ENCODE results near the gene TRIM6. TPM values are rescaled to one million over a fixed set of nuclear protein-coding genes. Genes with fewer than 3 reads are reported as not detected.
"Not testable (repeated sequence)": the region's sequence is repeated elsewhere in the genome, so short reads cannot be mapped to it uniquely, and the experiment has no call there.

TRIM6 gene
- total RNA-seq, 2 experiments from 2014 or later: 1.5 to 2.7 TPM

GRCh38 chr11:5584458-5584857, 12.0 kb upstream of the TRIM6 start:
- H3K36me3 Mint-ChIP-seq; H3K4me3 Mint-ChIP-seq; ATAC-seq (ENCODE audit: low read depth); POLR2A ChIA-PET; H3K27ac Mint-ChIP-seq; H3K9me3 Mint-ChIP-seq; DNase-seq; H3K4me1 Mint-ChIP-seq; H3K27me3 Mint-ChIP-seq: not testable (repeated sequence)

- POLR2A ChIA-PET; DNase-seq; H3K27ac Mint-ChIP-seq; H3K36me3 Mint-ChIP-seq; ATAC-seq (ENCODE audit: low read depth); H3K4me3 Mint-ChIP-seq; H3K4me1 Mint-ChIP-seq; H3K27me3 Mint-ChIP-seq; H3K9me3 Mint-ChIP-seq: not testable (repeated sequence)
These were observed 6.5 kb upstream of the TRIM6 start for GRCh38 chr11:5589906-5590305.

GRCh38 chr11:5591613-5592012, 4.8 kb upstream of the TRIM6 start:
- Mint-ChIP-seq H3K27ac (no peak overlapping the region), H3K36me3 (peaks cover 4% of the 10 kb centered on the region), H3K4me1 (peaks cover 2% of the 10 kb centered on the region), H3K27me3 (peaks cover 4% of the 10 kb centered on the region), H3K4me3 (no peak overlapping the region), H3K9me3 (peaks cover 2% of the 10 kb centered on the region)
- DNase-seq: no peak
- no peak for ATAC-seq (ENCODE audit: low read depth)
- POLR2A ChIA-PET: no interaction called here

GRCh38 chr11:5592615-5593014, 3.8 kb upstream of the TRIM6 start:
- peaks cover 8% of the 10 kb centered on the region for H3K27me3 Mint-ChIP-seq

GRCh38 chr11:5593146-5593545, 3.3 kb upstream of the TRIM6 start:
- Mint-ChIP-seq H3K27ac (no peak overlapping the region), H3K36me3 (peaks cover 4% of the 10 kb centered on the region), H3K4me3 (no peak overlapping the region), H3K9me3 (peaks cover 2% of the 10 kb centered on the region), H3K4me1 (peaks cover 13% of the 10 kb centered on the region), H3K27me3 (peaks cover 12% of the 10 kb centered on the region)
- DNase-seq (no peak), ATAC-seq (ENCODE audit: low read depth) (no peak)
- POLR2A ChIA-PET: no interaction called here

More at GRCh38 chr11:5592615-5593014, 3.8 kb upstream of the TRIM6 start:
- Mint-ChIP-seq H3K27ac (no peak overlapping the region), H3K4me3 (no peak overlapping the region), H3K4me1 (peaks cover 10% of the 10 kb centered on the region), H3K36me3 (peaks cover 4% of the 10 kb centered on the region), H3K9me3 (peaks cover 2% of the 10 kb centered on the region)
- DNase-seq (no peak), ATAC-seq (ENCODE audit: low read depth) (no peak)
- POLR2A ChIA-PET: no interaction called here

GRCh38 chr11:5597953-5598352, 1.5 kb downstream of the TRIM6 start:
- Mint-ChIP-seq H3K27me3 (peaks cover 12% of the 10 kb centered on the region), H3K9me3 (no peaks in the 10 kb centered on the region), H3K36me3 (no peaks in the 10 kb centered on the region), H3K27ac (peak overlapping the region; percentile 24), H3K4me1 (peaks cover 17% of the 10 kb centered on the region), H3K4me3 (no peak overlapping the region)
- POLR2A ChIA-PET: no interaction called here
- DNase-seq: no peak
- no peak for ATAC-seq (ENCODE audit: low read depth)

- H3K27me3 Mint-ChIP-seq: peaks cover 12% of the 10 kb centered on the region
- POLR2A ChIA-PET: interaction anchor here (0.6 to 1.0 kb wide), 3 partner anchors 15 to 84 kb away, joined by 3 to 4 read pairs (median 3); partner anchors contain the start of gene TRIM5
- H3K4me1 Mint-ChIP-seq: peaks cover 17% of the 10 kb centered on the region
- H3K27ac Mint-ChIP-seq: no peak overlapping the region
- DNase-seq (peak; percentile 45), ATAC-seq (ENCODE audit: low read depth) (peak; percentile 91)
- H3K4me3 Mint-ChIP-seq: no peak overlapping the region
- H3K36me3 Mint-ChIP-seq: no peaks in the 10 kb centered on the region
- H3K9me3 Mint-ChIP-seq: no peaks in the 10 kb centered on the region
These were observed 4.0 kb downstream of the TRIM6 start for GRCh38 chr11:5600374-5600851.

- not testable (repeated sequence) for H3K4me1 Mint-ChIP-seq; DNase-seq; H3K27me3 Mint-ChIP-seq; ATAC-seq (ENCODE audit: low read depth); H3K9me3 Mint-ChIP-seq; H3K36me3 Mint-ChIP-seq; H3K4me3 Mint-ChIP-seq; H3K27ac Mint-ChIP-seq
- POLR2A ChIA-PET: interaction anchor here (1.5 kb wide), 1 partner anchor 103 kb away, joined by 4 read pairs; no protein-coding TSS in a partner anchor
These were observed 6.4 kb downstream of the TRIM6 start for GRCh38 chr11:5602791-5603190.

- Mint-ChIP-seq H3K27ac (no peak overlapping the region), H3K4me1 (peaks cover 4% of the 10 kb centered on the region), H3K4me3 (no peak overlapping the region), H3K27me3 (no peaks in the 10 kb centered on the region), H3K9me3 (no peaks in the 10 kb centered on the region), H3K36me3 (peaks cover 3% of the 10 kb centered on the region)
- DNase-seq: no peak
- POLR2A ChIA-PET: interaction anchor here (1.5 kb wide), 1 partner anchor 102 kb away, joined by 4 read pairs; no protein-coding TSS in a partner anchor
- no peak for ATAC-seq (ENCODE audit: low read depth)
These were observed 6.9 kb downstream of the TRIM6 start for GRCh38 chr11:5603326-5603725.

GRCh38 chr11:5604896-5605295, 8.5 kb downstream of the TRIM6 start:
- ATAC-seq (ENCODE audit: low read depth): no peak
- Mint-ChIP-seq H3K9me3 (no peaks in the 10 kb centered on the region), H3K36me3 (peaks cover 4% of the 10 kb centered on the region), H3K27ac (no peak overlapping the region), H3K4me3 (no peak overlapping the region), H3K27me3 (no peaks in the 10 kb centered on the region), H3K4me1 (no peaks in the 10 kb centered on the region)
- no peak for DNase-seq
- POLR2A ChIA-PET: no interaction called here

- peaks cover 7% of the 10 kb centered on the region for H3K4me1 Mint-ChIP-seq
- H3K27ac Mint-ChIP-seq: no peak overlapping the region
- peaks cover 4% of the 10 kb centered on the region for H3K36me3 Mint-ChIP-seq
- no peak for ATAC-seq (ENCODE audit: low read depth)
- no peaks in the 10 kb centered on the region for H3K9me3 Mint-ChIP-seq
- DNase-seq: no peak
- H3K27me3 Mint-ChIP-seq: no peaks in the 10 kb centered on the region
- POLR2A ChIA-PET: no interaction called here
- no peak overlapping the region for H3K4me3 Mint-ChIP-seq
These were observed 9.4 kb downstream of the TRIM6 start for GRCh38 chr11:5605849-5606248.

- DNase-seq (no peak), ATAC-seq (ENCODE audit: low read depth) (no peak)
- POLR2A ChIA-PET: no interaction called here
- peaks cover 7% of the 10 kb centered on the region for H3K4me1 Mint-ChIP-seq
- no peaks in the 10 kb centered on the region for H3K27me3 Mint-ChIP-seq
- no peak overlapping the region for H3K27ac Mint-ChIP-seq
- peaks cover 4% of the 10 kb centered on the region for H3K36me3 Mint-ChIP-seq
- H3K9me3 Mint-ChIP-seq: no peaks in the 10 kb centered on the region
- H3K4me3 Mint-ChIP-seq: no peak overlapping the region
These were observed 12.4 kb downstream of the TRIM6 start for GRCh38 chr11:5608808-5609207.

GRCh38 chr11:5610446-5610845, 14.0 kb downstream of the TRIM6 start:
- peaks cover 7% of the 10 kb centered on the region for H3K4me1 Mint-ChIP-seq
- no peaks in the 10 kb centered on the region for H3K9me3 Mint-ChIP-seq
- H3K27ac Mint-ChIP-seq: no peak overlapping the region
- no peaks in the 10 kb centered on the region for H3K27me3 Mint-ChIP-seq
- H3K36me3 Mint-ChIP-seq: peaks cover 4% of the 10 kb centered on the region
- no peak for DNase-seq
- no peak for ATAC-seq (ENCODE audit: low read depth)
- POLR2A ChIA-PET: no interaction called here
- no peak overlapping the region for H3K4me3 Mint-ChIP-seq

GRCh38 chr11:5611627-5612026, 15.2 kb downstream of the TRIM6 start:
- Mint-ChIP-seq H3K4me3 (no peak overlapping the region), H3K27me3 (no peaks in the 10 kb centered on the region), H3K36me3 (peaks cover 4% of the 10 kb centered on the region), H3K27ac (no peak overlapping the region), H3K4me1 (peaks cover 7% of the 10 kb centered on the region), H3K9me3 (no peaks in the 10 kb centered on the region)
- DNase-seq (no peak), ATAC-seq (ENCODE audit: low read depth) (no peak)
- POLR2A ChIA-PET: no interaction called here

GRCh38 chr11:5618807-5619206, 22.4 kb downstream of the TRIM6 start:
- POLR2A ChIA-PET: interaction anchor here (0.6 kb wide), 1 partner anchor 154 kb away, joined by 3 read pairs; no protein-coding TSS in a partner anchor
- Mint-ChIP-seq H3K27ac (no peak overlapping the region), H3K4me3 (no peak overlapping the region), H3K9me3 (no peaks in the 10 kb centered on the region), H3K36me3 (peaks cover 18% of the 10 kb centered on the region), H3K27me3 (no peaks in the 10 kb centered on the region), H3K4me1 (peaks cover 6% of the 10 kb centered on the region)
- DNase-seq (no peak), ATAC-seq (ENCODE audit: low read depth) (no peak)

All from activated naive CD8-positive, alpha-beta T cell treated with anti-CD3 and anti-CD28 coated beads, Interleukin-2, amount 10 ng/mL, durations not matched to agents 7 days and 5 days (primary cell).